Measurements from ENCODE around the gene ZWILCH.
"Not testable (repeated sequence)": the region's sequence is repeated elsewhere in the genome, so short reads cannot be mapped to it uniquely, and the experiment has no call there.

- not testable (repeated sequence) for TF ChIP-seq FOS (IDR thresholded peaks at IDR 0.05; ENCODE audit: borderline replicate concordance, insufficient read depth, low read length); EZH2 (IDR thresholded peaks at IDR 0.05; ENCODE audit: borderline replicate concordance, low read depth, low read length, severe bottlenecking); MYC (IDR thresholded peaks at IDR 0.05; ENCODE audit: low read depth, low read length); POLR2A (IDR thresholded peaks at IDR 0.05; ENCODE audit: low read depth, low read length)
- TF ChIP-seq, protein P1, sequence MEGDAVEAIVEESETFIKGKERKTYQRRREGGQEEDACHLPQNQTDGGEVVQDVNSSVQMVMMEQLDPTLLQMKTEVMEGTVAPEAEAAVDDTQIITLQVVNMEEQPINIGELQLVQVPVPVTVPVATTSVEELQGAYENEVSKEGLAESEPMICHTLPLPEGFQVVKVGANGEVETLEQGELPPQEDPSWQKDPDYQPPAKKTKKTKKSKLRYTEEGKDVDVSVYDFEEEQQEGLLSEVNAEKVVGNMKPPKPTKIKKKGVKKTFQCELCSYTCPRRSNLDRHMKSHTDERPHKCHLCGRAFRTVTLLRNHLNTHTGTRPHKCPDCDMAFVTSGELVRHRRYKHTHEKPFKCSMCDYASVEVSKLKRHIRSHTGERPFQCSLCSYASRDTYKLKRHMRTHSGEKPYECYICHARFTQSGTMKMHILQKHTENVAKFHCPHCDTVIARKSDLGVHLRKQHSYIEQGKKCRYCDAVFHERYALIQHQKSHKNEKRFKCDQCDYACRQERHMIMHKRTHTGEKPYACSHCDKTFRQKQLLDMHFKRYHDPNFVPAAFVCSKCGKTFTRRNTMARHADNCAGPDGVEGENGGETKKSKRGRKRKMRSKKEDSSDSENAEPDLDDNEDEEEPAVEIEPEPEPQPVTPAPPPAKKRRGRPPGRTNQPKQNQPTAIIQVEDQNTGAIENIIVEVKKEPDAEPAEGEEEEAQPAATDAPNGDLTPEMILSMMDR (IDR thresholded peaks at IDR 0.05; ENCODE audit: extremely low read depth in 1 of 2, insufficient read depth in 1 of 2, low read depth in 1 of 2, low read length in 2 of 2) = not testable (repeated sequence)
Observed at GRCh38 chr15:66503041-66503648, 2.0 kb upstream of the ZWILCH start.

Data from endothelial cell of umbilical vein (primary cell).